GM19463 (cell line): ENCODE data around the gene ESRRG.

ENCODE experiments used
- ATAC-seq: cut with Tn5 transposase; IDR thresholded peaks from one replicate; pipeline ENCODE4 v1.9.1; 2021; ENCODE audit warnings: mild to moderate bottlenecking, moderate library complexity; ENCODE audit not compliant: unreplicated experiment

The ESRRG gene

GRCh38 chr1:216523043-216523442 is 200.2 kb downstream of the ESRRG start:
- no peak for ATAC-seq

GRCh38 chr1:216521477-216521876 is 201.8 kb downstream of the ESRRG start:
- ATAC-seq: no peak

GRCh38 chr1:216518844-216519627 is 204.2 kb downstream of the ESRRG start:
- ATAC-seq: no peak

- ATAC-seq: no peak
These were observed 220.6 kb downstream of the ESRRG start for GRCh38 chr1:216502528-216503162.

DNA sequence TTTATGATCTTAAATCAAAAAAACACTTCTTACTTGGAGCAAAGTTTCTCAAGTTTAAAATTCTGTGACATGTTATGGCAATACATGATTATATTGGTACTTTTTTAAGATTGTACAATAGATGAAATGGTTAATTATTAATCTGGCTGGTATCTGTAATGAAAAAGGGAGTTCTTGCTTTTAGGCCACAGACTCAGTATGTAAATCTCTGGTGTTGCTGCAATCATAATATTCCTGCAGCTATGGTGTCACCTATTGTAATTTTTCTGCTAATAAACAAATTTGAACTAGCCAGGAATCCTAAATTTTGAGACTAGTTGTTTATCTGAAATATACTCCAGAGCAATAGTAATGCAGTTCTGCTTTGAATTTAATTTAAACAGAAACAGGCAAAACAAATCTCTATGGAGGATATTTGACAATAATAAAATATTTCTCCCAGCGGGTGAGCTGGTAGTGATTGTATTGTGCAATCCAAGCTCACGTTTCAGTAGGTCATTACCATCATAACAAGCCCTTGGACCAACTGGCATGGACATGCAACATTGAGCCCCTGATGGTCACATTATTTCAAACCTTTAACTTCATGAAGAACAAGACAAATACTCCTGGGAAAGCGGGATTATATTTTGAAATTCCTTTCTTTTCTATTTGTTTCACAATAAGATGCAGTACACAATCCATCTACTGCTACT is 222.8 kb downstream of the ESRRG start:
- ATAC-seq: no peak

GRCh38 chr1:216499581-216500272 is 223.5 kb downstream of the ESRRG start:
- no peak for ATAC-seq

DNA sequence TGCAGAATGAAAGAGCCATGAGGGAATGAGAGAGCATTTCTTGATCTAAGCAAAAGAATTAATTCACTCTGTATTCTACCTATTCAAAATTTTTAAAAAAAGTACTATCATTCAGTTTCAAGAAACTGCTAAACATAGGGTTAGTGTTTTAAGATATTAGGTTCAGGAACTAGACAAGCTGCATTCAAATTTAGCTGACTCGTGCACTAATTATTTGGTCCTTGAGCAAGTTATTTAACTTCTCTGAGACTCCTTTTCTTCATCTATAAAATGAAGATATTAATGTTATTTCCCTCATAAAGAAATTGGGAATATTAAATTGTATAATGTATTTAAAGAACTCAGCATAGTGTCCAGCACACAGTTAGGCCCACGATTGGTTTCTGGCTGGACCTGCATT is 225.0 kb downstream of the ESRRG start:
- ATAC-seq: no peak

DNA sequence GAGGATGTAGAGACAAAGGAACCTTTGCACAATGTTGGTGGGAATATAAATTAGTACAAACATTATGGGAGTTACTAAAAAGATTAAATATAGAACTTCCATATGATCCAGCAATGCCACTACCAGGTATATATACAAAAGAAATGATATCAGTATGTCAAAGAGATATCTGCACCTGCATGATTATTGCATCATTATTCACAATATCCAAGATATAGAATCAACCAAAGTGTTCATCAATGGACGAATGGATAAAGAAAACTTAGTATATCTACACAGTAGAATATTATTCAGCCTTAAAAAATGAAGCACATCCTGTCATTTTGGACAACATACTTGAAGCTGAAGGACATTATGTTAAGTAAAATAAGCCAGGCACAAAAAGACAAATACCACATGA is 238.2 kb downstream of the ESRRG start:
- ATAC-seq: no peak

DNA sequence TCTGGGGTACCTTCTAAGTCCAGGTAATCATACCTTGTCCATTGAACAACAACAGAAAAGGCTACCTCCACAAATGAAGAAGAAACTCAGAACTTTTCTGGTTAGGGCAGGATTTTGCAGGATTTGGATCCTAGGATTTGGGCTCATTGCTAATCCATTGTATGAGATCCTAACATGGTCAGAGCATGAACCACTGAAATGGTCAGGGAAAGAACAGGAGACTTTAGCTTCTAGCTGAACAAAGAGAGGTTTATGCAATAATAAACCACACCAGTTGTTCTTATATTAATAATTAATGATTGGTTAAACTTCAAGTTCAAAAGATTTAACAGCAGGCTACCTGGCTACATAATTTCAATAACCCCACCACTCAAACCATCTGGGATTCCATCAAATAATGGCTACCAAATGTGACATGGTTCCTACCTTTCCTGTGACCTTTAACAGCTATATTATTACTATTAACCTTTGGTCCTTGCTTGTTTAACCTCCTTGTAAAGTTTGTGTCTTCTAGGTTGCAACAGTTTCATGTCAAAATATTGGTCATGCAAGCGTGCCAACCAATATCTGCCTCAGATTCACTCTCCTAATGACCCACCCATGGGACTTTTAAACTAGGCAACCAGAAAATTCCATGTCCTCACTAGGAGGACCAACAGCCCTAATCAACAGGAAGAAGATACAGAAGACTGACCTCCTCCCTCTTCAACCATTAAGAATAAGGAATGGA is 239.4 kb downstream of the ESRRG start:
- ATAC-seq: no peak

DNA sequence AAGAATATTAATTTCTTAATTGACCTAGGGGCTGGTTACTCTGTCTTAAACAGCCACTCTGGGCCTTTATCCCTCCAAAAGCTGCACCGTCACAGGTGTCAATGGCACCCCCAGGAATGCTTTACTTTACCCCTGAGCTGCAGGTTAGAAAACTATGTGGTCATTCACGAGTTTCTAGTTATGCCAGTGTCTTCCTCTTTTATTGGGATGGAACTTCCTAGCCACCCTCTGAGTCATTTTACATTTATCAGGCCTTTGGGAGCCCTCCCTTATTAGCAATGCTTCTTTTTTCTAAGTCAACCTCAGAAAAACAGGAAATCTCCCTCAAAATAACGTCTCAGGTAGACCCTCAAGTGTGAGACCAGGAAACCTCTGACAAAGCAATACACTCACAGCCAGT is 240.6 kb downstream of the ESRRG start:
- no peak for ATAC-seq

- ATAC-seq: no peak
These were observed 245.0 kb downstream of the ESRRG start for GRCh38 chr1:216478238-216478637.

GRCh38 chr1:216476341-216476740 is 246.9 kb downstream of the ESRRG start:
- ATAC-seq: no peak

DNA sequence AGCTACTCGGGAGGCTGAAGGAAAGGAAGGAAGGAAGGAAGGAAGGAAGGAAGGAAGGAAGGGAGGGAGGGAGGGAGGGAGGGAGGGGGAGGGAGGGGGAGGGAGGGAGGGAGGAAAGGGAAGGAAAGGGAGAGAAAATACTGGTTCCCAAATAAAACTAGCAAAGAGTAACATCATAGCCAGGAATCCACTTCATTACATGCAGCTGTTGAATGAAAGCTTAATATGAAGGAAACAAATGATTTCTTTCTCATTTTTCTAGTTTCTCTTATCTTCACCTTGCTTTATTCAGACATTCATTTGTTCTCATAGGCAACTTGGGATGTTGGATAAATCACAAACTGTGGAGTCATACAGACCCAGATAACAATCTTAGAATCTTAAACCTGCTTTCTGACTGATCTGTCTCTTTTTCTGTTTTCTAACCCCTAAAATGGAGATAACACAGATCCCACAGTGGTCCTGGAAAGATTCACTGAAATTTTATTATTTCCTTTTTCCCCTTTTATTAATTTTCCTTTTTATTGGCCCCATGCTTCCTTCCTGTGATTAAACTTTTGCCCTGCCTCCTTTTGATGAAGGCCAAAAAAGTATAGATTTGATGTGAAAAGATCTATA is 247.5 kb downstream of the ESRRG start:
- ATAC-seq: no peak

DNA sequence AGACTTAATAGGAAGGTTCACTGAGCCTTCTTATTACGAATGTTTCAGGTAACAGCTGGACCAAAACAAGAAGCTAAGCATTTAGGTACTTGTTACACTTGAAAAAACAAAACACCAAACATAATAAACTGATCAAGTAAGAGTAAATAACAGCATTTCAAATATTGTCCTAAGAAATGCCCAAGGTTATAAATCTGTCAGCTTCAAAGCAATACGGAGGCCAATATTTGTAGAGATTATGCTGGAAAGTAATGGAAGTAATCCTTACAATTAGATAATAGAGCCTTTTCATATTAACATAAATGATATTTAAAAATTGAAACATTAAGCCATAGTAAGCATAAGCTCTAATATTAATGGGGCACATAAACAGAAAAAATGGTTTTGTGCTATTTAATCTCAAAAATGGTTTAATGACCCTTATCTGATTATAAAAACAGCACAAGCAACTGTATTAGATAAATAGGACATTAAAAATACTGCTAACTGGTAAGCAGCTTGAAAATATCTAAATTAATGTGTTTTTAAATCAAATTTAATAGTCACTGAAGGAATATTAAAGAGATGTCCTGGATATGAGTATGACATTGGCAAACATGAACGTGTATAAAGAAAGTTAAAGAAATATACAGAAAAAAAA is 256.9 kb downstream of the ESRRG start:
- ATAC-seq: no peak

DNA sequence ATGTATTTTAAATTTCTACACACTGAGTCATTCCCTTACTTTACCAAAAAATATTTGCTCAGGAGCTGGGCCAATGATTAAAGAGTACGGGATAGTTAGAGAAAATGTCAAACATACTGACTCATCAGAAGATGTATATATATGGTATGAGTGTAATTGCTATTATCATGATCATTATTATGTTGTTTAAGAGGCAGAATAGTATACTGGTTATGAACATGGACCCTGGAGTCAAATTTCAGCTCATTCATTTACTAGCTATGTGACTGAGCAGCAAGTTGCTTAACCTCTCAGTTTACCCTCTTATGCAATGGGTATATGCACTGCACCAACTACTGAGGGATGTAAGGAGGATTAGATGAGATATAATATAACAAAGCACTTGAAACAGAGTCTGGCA is 258.7 kb downstream of the ESRRG start:
- no peak for ATAC-seq

DNA sequence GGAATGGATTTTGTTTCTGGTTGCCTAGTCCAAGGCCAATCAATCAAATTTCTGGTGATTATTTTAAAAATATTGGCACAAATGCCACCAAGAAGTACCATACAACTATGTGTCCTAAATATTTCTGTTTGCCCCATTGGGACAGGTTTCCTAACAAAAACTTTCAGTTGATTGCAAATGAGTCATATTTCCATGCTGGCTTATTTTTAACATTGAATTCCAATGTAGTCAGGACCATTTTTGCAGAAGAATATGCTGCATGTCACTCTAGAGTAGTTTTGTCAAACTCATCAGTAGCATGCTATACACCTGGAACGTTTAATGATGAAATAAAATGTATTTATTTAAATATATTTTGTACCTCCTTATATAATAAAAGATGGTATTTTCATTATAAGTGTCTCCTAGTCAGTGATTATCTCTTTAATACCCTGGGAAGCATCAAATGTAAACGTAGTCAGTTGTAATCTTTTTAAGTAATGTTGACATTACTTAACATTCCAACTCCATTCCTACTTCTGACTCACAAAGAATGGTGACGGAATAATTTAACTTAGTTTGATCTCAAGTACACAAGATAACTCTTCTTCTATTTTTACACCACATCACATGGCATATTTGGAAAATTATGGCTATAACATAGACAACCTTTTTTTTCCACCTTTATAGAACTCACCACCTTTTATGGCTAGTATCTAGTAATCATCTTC is 261.0 kb downstream of the ESRRG start:
- no peak for ATAC-seq

DNA sequence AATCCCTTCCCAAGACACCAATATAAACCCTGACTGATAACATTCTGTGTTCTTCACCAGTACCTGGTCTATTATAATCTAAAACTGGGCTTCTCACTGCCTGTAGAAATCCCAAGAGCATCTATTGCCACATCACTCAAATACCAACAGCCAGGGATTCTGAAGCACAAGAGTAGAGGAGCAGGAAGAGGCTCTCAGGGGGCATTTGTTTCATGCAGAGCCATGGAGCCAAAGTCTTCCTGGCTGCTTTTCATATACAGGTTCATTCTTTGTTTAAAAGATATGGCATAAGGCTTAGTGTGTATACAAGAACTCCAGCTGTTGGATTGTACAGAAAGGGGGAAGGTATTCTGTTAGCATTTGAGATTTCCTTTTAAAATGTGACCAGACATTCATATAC is 261.8 kb downstream of the ESRRG start:
- no peak for ATAC-seq

- ATAC-seq: no peak
These were observed 263.5 kb downstream of the ESRRG start for GRCh38 chr1:216459651-216460207.

GRCh38 chr1:216458812-216459211 is 264.4 kb downstream of the ESRRG start:
- no peak for ATAC-seq
